HG02798 (cell line): ENCODE measurements around the gene CMIP.

ENCODE experiments used
- ATAC-seq: cut with Tn5 transposase; IDR thresholded peaks from one replicate; pipeline ENCODE4 v1.9.1; 2021; ENCODE audit warnings: mild to moderate bottlenecking; ENCODE audit not compliant: unreplicated experiment, poor library complexity

CMIP gene

DNA sequence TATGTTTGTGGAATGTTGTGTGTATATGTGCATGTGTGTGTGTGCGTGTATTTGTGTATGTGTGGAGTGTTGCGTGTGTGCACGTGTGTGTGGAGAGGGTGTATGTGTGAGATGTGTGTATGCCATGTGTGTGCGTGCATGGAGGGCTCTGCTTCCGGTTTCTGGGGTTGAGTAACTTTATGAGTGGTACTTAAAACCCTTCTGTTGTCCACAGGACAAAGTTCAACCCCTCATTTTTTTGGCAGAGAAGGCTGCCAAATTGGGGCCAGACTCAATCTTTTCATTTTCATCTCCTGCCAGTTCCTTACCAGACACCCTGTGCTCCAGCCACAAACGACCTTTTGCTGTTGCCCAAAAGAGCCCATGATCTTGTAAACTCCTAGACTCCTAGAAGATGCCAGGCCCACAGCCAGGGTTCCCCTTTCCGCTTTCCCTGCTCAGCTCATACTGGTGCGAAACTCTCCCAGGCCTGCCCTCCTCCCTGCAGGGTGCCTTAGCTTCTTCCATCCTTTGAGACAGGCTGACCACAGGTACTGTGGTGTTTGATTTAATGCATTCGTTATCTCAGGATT is 100.2 kb downstream of the CMIP start:
- no peak for ATAC-seq

DNA sequence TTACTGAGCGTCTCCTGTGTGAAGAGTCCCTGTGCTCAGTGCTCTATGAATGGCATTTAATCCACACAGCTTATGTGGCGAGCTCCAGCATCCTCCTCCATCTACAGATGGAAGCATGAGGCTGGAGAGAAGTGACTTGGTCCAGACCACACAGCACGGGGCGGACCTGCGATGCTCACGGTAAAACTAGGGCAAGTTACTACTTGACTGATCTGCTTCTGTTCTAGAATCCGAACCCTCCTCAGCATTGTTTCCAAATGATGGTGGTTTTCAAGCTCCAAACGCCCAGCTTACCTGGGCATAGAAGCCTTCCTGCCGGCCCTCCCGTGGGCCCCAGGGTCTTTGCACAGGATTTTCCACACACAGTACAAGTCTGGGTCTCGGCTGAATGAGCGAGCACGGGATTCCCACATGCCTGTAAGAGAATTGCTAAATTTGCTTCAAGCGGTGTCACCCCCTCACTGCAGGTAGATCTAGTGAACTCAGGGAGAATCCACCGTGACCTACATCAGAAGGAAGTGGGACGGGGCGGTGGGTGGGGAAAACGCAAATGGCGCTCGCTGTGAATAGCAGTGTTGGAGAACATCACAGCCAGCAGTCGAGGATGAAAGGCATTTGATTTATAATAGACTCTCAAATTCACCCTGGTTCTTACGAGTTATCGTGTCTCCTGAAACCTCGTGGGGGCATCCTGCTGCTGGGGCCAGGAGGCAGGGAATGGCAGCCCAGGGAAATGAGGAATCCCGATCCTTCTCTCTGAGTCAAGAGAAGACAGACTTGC is 101.1 kb downstream of the CMIP start:
- no peak for ATAC-seq

DNA sequence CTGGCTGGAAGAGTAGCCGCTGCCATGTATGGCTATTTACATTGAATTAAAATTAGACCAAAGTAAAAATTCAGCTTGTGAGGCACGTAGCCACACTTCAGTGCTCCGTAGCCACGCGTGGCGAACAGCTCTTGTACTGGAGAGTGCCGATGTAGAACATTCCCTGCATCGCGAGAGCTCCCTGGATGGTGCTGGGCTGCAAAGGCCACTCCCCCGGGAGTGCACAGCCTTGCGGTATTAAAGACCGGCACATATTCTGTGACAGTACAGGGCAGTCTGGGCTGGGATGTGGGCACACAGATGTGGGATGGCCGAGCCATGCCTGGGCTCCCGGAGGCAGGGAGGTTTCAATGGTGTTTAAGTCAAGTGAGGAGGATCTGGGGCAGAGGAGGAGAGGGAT is 102.2 kb downstream of the CMIP start:
- no peak for ATAC-seq

DNA sequence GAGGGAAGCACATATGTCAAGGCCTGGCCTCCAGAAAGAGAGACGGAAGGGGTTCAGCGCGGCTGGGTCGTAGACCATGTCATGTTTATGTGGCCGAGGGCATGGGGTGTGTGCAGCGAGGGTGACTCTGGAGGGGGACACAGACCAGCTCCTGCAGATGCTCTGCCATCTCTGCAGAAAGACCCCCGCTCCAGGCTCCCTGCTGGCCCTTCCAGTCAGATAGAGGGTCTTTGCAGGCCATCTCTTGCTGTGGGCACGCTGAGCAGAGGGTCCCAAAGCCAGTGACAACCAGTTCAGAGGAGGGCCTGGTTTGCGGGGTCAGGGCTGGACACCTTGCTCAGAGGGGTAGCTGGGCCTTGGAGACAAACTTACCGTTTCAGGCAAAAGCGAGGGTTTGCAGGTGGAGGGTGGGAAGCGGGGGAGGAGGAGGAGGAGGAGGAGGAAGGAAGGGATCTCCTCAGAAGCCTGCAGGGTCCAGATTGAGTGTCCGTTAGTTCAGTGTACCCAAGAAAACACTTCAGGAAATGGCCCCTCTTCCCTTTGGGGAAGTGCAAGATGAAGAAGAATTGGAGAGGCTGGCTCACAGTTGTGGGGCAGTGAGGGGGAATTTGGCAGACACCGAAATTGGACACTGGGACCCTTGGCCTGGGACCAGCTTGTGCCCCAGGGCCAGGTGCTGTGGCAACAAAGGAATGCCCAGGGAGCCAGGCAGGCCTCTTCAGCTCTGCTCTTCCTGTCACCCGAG is 102.8 kb downstream of the CMIP start:
- ATAC-seq, result no peak

DNA sequence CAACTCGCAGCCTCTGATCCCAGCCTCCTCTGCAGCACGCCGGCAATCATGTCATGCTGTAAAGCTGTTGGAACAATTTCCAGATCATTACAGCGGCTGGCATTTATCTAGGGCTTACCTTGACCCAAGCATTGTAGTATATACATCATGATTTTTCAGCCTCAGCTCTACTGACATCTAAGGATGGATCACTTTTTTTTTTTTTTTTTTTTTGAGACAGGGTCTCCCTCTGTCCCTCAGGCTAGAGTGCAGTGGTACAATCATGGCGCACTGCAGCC is 103.3 kb downstream of the CMIP start:
- ATAC-seq, result no peak

DNA sequence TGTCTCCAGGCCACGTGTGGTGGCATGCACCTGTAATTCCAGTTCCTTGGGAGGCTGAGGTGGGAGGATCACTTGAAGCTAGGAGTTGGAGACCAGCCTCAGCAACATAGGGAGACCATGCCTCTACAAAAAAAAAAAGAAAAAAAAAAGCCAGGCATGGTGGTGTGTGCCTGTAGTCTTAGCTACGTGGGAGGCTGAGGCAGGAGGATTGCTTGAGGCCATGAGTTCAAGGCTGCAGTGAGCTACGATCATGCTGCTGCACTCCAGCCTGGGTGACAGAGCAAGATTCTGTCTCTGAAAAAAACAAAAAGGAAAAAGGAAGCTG is 103.9 kb downstream of the CMIP start:
- no peak for ATAC-seq

DNA sequence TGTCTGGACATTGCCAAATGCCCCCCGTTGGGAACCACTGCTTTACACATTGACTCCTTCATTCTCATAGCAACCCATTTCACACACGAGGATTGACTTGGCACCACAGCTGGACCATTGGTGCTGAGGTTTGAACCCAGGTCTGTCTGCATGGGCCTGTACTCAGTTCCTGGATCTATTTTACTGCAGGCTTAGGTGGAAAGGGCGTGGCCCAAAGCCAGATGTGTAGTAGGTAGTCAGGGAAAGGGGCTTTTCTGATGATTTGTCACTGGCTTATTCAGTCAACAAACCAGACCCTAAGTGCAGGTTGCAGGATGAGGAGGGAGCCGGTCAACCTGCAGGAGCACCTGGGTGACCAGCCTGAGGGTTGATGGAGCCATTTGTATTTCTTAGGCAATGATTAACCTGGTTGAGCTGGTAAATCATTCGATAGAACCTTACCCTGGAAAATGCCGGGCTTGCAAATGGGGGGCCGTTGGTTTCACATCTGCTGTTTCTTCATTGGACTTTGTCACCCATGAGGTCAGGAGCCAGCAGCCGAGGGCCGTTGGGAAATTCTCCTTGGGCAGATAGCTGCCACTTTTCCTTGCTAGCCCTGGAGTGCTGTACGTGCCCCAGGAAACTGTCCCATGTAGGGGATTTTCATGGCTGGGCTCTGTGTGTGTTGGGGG is 104.4 kb downstream of the CMIP start:
- ATAC-seq, result no peak

DNA sequence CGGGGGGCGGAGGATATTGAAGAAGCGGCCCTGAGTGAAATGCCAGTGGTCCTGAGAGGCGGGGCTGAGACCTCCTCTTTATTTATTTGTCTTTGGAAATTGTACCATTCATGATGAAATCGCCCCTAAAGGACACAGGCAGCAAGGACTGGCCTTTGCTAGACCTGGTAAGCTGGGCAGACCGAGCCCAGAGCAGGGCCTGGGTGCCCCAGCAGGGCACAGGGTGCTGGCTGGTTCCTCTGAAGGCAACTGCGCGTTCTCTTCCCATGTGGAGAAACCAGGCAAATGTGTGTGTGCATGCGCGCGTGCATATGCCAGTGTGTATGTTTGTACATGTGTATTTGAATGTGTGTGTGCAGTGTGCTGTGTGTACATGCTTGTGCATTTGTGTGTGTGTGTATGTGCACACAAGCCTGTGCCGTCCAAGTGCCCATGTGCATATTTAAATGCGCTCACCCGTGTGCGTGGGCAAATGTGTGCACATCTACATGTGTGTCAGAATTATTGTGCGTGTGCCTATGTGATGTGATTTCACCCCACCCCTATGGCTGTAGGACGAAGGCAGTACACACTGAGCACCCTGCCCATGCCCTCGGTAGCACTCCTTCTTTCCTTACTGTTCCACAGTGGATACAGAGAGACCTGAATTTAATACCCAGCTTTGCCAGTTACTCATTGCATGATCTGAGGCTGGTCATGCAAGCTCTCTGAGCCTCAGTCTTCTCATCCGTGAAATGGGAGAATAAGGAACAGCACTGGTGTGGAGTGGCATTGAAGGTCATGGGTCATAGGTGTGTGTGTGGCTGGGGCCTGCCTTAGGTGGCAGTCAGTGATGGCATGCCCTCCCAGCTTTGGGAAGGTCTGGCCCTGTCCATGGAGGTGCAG is 105.2 kb downstream of the CMIP start:
- no peak for ATAC-seq

DNA sequence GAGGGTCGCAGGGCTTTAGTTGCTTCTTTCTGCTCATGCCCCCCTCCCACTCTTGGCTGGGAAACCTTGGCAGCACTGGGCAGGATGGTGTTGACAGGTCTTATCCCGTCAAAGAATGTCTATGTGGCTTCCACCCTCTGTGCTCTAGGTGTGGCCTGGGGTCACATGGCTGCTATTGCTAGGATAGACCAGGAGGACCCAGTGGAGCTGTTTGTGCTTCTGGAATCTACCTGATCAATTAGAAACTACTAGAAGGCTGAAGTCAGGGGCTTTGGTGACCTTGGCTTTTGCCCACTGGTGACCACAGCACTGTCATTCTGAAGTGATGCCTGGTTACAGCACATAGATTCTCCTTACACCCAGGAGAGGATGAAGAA is 105.8 kb downstream of the CMIP start:
- ATAC-seq, result no peak

DNA sequence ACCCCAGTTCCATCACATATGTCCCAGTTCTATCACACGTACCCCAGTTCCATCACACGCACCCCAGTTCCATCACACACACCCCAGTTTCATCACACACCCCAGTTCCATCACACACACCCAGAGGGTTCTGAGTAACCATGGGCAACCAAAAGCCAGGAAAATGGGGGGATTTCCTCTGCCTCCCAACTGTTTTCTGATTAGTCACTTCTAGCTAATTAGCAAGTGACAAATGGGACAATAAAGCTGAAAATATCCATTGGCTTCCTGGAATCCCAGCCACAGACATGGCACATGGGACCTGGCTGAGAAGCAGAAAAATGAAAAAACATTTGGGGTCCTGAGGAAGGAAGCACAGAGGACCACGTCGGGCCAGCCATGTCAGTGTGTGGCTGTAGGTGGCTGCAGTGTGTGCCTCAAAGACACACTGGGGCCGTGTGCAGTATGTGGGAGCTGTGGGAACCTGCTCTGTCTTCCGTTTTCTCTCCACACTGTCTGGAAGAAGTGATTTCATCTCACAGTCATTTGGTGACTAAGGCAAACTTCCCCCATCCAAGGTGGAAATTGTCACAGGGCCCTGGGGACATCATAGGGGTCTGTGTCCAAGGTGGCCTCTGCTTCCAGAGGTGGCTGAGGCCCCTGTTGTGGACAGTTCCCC is 106.7 kb downstream of the CMIP start:
- ATAC-seq, result peak; percentile 42

DNA sequence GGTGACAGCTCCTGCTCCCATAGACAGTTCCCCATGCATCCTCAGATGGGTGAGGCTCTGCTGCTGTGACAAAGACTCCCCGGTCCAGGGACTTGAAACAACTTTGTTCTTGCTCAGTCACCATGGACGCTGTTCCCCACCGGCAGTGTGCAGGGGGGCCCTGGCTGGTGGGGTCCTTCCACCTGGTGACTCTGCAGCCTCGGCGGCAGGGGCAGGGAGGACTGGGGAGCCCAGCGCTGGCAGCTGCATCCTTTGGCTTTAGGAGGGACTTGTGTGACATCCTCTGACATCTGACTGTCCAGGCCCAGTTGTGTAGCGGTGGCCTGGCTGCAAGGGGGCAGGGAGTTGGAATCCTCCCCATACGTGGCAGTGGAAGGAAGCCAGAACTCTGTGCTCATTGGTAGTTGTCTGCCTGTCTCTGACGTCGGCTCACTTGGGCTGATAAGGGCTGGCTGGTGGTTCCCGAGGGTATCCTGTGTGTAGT is 107.3 kb downstream of the CMIP start:
- ATAC-seq, result no peak

DNA sequence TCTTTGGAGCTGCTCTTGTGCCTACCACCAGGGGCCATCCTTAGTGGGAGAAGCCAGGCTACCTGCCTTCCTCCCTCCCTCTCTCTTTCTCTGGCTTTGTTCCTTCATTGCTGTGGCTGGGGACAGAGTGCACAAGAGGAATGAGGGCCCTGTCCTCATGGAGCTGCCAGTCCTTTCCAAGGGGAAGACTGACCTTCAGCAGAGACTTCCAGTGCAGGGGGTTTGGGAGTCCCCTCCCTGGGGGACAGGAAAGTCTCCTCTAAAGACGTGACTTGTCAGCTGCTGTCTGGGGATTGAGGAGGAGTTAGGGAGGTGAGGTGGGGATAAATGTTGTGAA is 108.1 kb downstream of the CMIP start:
- no peak for ATAC-seq

DNA sequence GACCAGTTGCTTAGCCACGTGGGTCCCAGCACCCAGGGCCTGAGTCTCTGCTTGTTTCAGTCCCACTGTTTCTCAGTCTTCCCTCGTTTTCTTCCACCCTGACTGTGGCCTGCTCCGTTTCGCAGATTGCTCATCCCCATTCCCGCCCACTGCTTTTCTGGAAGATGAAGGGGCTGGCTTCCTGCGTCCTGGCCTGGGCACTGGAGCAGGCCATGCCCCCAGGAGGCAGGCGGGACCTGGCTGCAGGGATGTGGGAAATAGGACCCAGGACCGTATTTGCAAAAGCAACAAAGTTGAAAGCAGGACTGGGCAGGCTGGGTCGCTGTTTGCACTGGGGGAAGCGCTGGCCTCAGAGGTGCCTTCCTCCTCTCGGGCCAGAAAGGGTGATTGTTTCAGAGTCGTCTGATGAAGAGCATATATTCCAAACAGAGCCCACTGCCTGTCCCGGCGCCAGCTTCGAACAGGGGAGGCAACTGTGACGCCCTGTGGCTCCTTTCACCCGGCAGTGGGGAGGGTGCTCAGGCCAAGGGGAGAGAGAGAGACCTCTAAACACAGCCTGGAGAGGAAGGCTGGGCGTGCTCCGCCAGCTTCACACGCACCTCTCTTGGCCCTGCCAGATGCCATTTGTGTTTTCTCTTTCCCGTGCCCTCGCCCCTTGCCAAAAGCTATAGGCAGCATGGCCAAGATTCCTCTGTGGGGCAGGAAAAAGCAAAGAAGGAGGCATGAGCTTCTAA is 108.6 kb downstream of the CMIP start:
- no peak for ATAC-seq

DNA sequence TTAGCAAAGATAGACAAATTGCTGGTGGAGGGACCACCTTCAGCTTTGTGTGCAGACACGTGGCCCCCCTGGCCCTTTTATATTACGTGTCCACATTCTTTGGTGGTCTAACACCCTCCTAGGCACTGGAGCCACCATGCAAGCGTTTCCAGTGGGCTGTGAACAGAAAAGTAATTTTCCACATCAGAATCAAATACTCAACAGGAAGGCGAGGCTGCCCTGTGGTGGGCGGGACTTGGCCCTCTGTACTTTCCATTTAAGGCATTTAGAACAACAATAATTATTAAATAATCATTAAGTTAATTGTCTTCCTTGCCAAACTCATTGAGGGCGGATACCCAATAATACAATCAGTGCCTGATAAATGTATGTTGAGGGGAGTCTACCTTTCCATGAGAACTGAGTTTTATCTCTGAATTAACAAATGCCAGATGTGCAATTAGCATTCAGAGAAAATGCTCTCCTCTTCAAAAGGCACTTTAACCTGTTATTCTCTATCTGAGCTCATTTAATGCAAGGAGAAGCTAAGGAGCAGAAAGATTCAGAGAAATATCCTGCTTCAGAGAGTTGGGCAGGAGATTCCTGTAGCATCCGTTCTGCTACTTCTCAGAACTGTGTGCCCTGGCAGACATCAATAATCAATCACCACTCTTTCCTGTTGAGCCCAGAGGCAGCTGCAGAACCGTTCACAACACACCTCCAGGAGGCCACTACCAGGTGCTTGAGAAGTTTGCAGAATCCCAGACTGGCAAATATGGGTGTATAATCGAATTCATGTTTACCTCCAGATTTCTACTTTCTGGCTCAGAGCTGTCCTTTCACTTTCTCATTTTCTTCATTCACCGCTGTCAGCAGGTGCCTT is 109.4 kb downstream of the CMIP start:
- ATAC-seq, result no peak

DNA sequence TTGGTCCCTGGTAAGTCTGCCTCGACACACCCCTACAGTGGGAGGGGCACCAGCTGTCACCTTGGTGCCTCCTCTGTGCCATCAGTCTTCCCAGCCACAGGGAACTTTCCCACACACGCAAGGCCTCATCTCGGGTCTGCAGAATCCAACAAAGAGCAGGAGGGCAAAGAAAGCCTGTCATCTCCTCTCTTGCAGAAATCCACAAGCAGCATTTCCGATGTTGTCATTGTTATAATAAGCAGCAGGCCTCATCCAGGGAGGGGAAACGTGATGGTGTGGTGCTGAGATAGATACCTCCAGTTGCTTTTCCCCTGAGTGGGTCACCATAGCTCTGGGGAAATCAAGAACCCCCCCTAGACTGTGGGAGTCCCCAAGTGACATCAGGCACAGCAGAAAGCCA is 110.4 kb downstream of the CMIP start:
- ATAC-seq, result no peak

DNA sequence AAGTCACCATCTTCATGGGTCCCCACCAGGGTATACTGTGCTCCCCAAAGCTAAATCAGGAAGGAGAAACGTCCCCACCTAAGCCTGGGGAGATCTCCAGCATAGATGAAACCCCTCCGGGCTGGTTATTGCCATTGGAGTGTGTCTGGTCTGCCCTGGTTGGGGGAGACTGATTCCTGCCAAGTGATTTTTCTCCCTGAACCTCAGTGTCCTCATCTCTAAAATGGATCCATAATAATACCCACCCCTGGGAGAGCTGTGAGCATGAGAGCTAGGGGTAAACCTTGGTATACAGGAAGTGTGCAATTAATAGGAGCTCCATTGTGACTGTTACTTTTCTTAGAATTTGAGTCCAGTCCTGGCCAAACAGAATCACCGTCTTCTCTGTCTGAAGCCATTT is 111.1 kb downstream of the CMIP start:
- ATAC-seq, result no peak

DNA sequence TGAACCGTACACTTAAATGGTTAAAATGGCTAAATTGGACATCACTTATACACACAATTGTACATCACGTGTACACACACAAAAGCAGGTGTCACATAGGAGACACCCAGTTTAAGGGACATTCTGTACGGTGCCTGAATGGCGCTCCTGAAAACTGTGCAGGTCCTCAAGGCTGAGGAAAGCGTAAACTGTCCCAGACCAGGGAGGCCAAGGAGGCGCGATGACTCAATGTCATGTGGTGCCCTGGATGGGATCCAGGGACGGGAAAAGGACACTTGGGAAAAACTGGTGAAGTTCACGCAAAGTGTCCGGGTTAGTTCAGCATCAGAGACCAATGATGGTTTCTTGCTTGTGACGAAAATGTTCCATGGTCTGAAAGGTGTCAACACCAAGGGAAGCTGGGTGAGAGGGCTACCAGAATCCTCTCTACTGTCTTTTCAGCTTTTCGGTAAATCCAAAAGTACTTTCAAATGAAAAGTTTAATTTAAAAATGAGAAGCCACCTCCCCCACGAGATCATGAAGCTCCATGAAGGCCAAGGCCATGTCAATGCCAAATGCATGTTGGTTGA is 112.2 kb downstream of the CMIP start:
- no peak for ATAC-seq

DNA sequence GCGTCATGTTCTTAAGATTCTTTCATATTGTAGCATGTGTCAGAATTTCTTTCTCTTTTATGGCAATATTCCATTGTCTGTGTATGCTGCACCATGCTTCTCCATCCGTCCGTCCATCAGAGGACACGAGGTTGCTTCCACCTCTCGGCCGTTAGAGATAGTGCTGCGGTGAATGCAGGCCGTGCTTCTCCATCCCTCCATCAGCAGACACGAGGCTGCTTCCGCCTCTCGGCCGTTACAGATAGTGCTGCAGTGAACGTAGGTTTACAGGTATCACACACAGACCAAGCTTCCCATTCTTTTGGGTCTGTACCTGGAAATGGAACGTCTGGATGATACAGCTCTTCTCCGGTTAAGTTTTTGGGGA is 113.5 kb downstream of the CMIP start:
- ATAC-seq, result no peak
